Measurements from ENCODE around the gene LCE1E. TPM values are rescaled to one million over a fixed set of nuclear protein-coding genes. Genes with fewer than 3 reads are reported as not detected.

LCE1E gene
- total and polyA plus RNA-seq, 2 donors (not counting 3 experiments of a cell fraction or from before 2014, with no cell fraction given) = not detected

DNA sequence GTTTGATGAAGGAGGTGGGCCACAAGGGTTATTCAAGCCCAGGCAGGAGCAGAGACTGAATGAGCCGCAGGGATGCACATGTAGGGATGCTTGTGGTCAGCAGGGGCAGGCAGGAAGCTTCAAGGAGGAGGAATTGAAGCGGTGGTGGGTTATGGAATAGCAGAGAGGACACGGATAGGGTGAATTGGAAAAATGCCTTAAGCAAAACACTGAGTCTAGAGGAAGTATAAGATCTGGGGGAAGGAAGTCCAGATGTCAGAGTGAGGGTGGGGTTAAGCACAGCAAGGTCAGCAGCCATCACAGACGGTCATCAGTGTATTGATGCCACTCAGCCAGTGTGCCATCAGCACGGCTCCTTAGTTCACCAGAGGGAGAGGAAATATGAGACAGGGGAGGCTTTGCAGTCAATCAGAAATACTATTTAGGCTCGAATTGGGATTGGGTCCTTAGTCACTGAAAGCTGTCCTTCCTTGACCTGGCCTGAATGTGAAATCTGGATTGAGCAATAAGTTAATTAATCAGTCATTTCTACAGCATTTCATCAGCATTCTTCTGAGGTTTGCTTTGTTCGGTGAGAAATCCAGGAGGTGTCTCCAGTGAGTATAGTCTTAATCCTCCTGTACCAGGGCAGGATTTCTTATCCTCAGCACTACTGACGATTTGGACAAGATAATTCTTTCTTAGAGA, 17.1 kb upstream of the LCE1E start:
- dilution Hi-C loops (cut with MboI; ENCODE audit: extremely low pct_ligation_motif_present, low sequenced_read_pairs) = no loop called here
- Histone ChIP-seq H3K79me2 (ENCODE audit: control insufficient read depth, insufficient read depth, low read length) (no peaks in the 10 kb centered on the region), H3K27me3 (ENCODE audit: control insufficient read depth in 2 of 2, insufficient read depth in 2 of 2, low read length in 2 of 2) (no peaks in the 10 kb centered on the region), H3K9me3 (replicated peaks; ENCODE audit: control insufficient read depth, insufficient read depth, low read length) (no peaks in the 10 kb centered on the region), H3K4me2 (ENCODE audit: insufficient read depth, low read length) (no peak overlapping the region), H4K20me1 (replicated peaks; ENCODE audit: control insufficient read depth, extremely low read depth, insufficient read depth, low read length) (no peaks in the 10 kb centered on the region), H2AFZ (ENCODE audit: low read depth, low read length) (no peak overlapping the region), H3K27ac (ENCODE audit: insufficient read depth, low read depth, low read length) (no peak overlapping the region), H3K9me1 (replicated peaks; ENCODE audit: control insufficient read depth, extremely low read depth, insufficient read depth, low read length) (no peaks in the 10 kb centered on the region), H3K4me3 (replicated peaks in 1 of 3; ENCODE audit: insufficient read depth in 1 of 3, low read depth in 1 of 3, low read length in 3 of 3) (no peak overlapping the region), H3K4me1 (ENCODE audit: control insufficient read depth, extremely low read depth, insufficient read depth, low read length) (no peaks in the 10 kb centered on the region), H3K36me3 (ENCODE audit: control insufficient read depth in 2 of 2, extremely low read depth in 1 of 2, insufficient read depth in 2 of 2, low read length in 2 of 2) (no peaks in the 10 kb centered on the region), H3K9ac (replicated peaks; ENCODE audit: extremely low read depth, insufficient read depth, low read length) (no peak overlapping the region)
- no peak for DNase-seq (ENCODE audit: low read depth, low spot score)
- CTCF ChIA-PET = interaction anchor here (0.9 kb wide), 1 partner anchor 11 kb away, joined by 3 read pairs; no protein-coding TSS in a partner anchor
- FAIRE-seq = no peak
- TF ChIP-seq POLR2AphosphoS5 (IDR thresholded peaks at IDR 0.05; ENCODE audit: insufficient read depth, low read depth, low read length) = no peak
- TF ChIP-seq GATA2 (IDR thresholded peaks at IDR 0.05; ENCODE audit: insufficient read depth, insufficient read length, low read depth, low read length) = no peak
- TF ChIP-seq, protein P1, sequence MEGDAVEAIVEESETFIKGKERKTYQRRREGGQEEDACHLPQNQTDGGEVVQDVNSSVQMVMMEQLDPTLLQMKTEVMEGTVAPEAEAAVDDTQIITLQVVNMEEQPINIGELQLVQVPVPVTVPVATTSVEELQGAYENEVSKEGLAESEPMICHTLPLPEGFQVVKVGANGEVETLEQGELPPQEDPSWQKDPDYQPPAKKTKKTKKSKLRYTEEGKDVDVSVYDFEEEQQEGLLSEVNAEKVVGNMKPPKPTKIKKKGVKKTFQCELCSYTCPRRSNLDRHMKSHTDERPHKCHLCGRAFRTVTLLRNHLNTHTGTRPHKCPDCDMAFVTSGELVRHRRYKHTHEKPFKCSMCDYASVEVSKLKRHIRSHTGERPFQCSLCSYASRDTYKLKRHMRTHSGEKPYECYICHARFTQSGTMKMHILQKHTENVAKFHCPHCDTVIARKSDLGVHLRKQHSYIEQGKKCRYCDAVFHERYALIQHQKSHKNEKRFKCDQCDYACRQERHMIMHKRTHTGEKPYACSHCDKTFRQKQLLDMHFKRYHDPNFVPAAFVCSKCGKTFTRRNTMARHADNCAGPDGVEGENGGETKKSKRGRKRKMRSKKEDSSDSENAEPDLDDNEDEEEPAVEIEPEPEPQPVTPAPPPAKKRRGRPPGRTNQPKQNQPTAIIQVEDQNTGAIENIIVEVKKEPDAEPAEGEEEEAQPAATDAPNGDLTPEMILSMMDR (IDR thresholded peaks at IDR 0.05; ENCODE audit: extremely low read depth in 1 of 2, insufficient read depth in 1 of 2, low read depth in 1 of 2, low read length in 2 of 2) = no peak
- TF ChIP-seq JUN (IDR thresholded peaks at IDR 0.05; ENCODE audit: borderline replicate concordance, insufficient read depth, insufficient read length, low read depth) = no peak
- TF ChIP-seq, protein P2, sequence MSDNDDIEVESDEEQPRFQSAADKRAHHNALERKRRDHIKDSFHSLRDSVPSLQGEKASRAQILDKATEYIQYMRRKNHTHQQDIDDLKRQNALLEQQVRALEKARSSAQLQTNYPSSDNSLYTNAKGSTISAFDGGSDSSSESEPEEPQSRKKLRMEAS (IDR thresholded peaks at IDR 0.05; ENCODE audit: insufficient read depth, insufficient read length) = no peak
- TF ChIP-seq FOS (IDR thresholded peaks at IDR 0.05; ENCODE audit: borderline replicate concordance, insufficient read depth, low read length) = no peak
- no peak for TF ChIP-seq EZH2 (IDR thresholded peaks at IDR 0.05; ENCODE audit: borderline replicate concordance, low read depth, low read length, severe bottlenecking)
- no peak for TF ChIP-seq POLR2A (IDR thresholded peaks at IDR 0.05; ENCODE audit: low read depth, low read length)
- no peak for TF ChIP-seq MYC (IDR thresholded peaks at IDR 0.05; ENCODE audit: low read depth, low read length)
- intact Hi-C loops (cut with micrococcal nuclease) = no loop called here
- no TSS peak for BruUV-seq (replicated peaks)
- POLR2A ChIA-PET = no interaction called here

Measured in endothelial cell of umbilical vein (primary cell).